Measurements from ENCODE around the gene SLC10A7.

SLC10A7 gene

DNA sequence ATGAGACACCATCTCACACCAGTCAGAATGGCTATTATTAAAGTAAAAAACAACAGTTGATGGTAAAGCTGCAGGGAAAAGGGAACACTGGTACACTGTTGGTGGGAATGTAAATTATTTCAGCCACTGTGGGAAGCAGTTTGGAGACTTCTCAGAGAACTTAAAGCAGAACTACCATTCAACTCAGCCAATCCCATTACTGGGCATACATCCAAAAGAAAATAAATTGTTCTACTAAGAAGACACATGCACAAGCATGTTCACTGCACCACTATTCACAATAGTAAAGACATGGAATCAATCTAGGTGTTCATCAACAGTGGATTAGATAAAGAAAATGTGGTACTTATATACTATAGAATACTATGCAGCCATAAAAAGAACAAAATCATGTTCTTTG is 172.4 kb downstream of the SLC10A7 start:
- H3K4me3 Mint-ChIP-seq: peak overlapping the region; percentile 76 to 82 (median 81)
- peaks cover 2% of the 10 kb centered on the region for H3K9me3 Mint-ChIP-seq
- H3K4me1 Mint-ChIP-seq: no peaks in the 10 kb centered on the region
- H3K27me3 Mint-ChIP-seq (ENCODE audit: low read depth): no peaks in the 10 kb centered on the region
- no peak overlapping the region for H3K27ac Mint-ChIP-seq
- TF ChIP-seq, protein P1, sequence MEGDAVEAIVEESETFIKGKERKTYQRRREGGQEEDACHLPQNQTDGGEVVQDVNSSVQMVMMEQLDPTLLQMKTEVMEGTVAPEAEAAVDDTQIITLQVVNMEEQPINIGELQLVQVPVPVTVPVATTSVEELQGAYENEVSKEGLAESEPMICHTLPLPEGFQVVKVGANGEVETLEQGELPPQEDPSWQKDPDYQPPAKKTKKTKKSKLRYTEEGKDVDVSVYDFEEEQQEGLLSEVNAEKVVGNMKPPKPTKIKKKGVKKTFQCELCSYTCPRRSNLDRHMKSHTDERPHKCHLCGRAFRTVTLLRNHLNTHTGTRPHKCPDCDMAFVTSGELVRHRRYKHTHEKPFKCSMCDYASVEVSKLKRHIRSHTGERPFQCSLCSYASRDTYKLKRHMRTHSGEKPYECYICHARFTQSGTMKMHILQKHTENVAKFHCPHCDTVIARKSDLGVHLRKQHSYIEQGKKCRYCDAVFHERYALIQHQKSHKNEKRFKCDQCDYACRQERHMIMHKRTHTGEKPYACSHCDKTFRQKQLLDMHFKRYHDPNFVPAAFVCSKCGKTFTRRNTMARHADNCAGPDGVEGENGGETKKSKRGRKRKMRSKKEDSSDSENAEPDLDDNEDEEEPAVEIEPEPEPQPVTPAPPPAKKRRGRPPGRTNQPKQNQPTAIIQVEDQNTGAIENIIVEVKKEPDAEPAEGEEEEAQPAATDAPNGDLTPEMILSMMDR (IDR thresholded peaks at IDR 0.05; ENCODE audit: unreplicated experiment in 3 of 3): no peak
- H3K36me3 Mint-ChIP-seq (ENCODE audit: low read depth): no peaks in the 10 kb centered on the region

- Mint-ChIP-seq H3K27me3 (ENCODE audit: low read depth) (no peaks in the 10 kb centered on the region), H3K27ac (no peak overlapping the region), H3K36me3 (ENCODE audit: low read depth) (no peaks in the 10 kb centered on the region), H3K9me3 (peaks cover 2% of the 10 kb centered on the region), H3K4me1 (no peaks in the 10 kb centered on the region), H3K4me3 (no peak overlapping the region)
- TF ChIP-seq, protein P1 (IDR thresholded peaks at IDR 0.05; ENCODE audit: unreplicated experiment in 3 of 3): no peak
These were observed 173.9 kb downstream of the SLC10A7 start for GRCh38 chr4:146347822-146348221.

GRCh38 chr4:146346276-146346675 is 175.5 kb downstream of the SLC10A7 start:
- Mint-ChIP-seq H3K27me3 (ENCODE audit: low read depth) (no peaks in the 10 kb centered on the region), H3K4me3 (no peak overlapping the region), H3K4me1 (no peaks in the 10 kb centered on the region), H3K36me3 (ENCODE audit: low read depth) (no peaks in the 10 kb centered on the region), H3K27ac (no peak overlapping the region), H3K9me3 (peaks cover 2% of the 10 kb centered on the region)
- TF ChIP-seq, protein P1 (IDR thresholded peaks at IDR 0.05; ENCODE audit: unreplicated experiment in 3 of 3): no peak

DNA sequence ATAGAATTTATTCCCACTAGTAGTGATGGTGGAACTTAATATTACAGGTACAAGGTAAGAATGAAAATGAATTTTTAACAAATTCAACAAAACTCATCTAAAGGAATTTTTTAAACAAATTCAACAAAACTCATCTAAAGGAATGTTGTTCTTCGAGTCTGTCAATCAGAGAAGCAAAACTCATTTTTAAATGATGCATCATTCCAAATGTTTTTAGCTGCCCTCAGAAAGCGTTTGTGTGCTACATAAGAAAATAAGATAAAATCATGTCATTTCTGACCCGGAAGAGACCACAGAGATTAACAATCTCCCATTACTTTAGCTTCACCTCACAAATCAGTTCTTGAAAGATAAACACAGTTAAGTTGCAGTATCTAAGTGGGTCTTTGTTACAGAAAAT is 178.0 kb downstream of the SLC10A7 start:
- H3K27ac Mint-ChIP-seq: no peak overlapping the region
- no peaks in the 10 kb centered on the region for H3K4me1 Mint-ChIP-seq
- no peak overlapping the region for H3K4me3 Mint-ChIP-seq
- TF ChIP-seq, protein P1 (IDR thresholded peaks at IDR 0.05; ENCODE audit: unreplicated experiment in 3 of 3): no peak
- H3K36me3 Mint-ChIP-seq (ENCODE audit: low read depth): no peaks in the 10 kb centered on the region
- no peaks in the 10 kb centered on the region for H3K27me3 Mint-ChIP-seq (ENCODE audit: low read depth)
- H3K9me3 Mint-ChIP-seq: no peaks in the 10 kb centered on the region

- Mint-ChIP-seq H3K27ac (no peak overlapping the region), H3K4me1 (no peaks in the 10 kb centered on the region), H3K4me3 (no peak overlapping the region), H3K36me3 (ENCODE audit: low read depth) (no peaks in the 10 kb centered on the region), H3K9me3 (no peaks in the 10 kb centered on the region), H3K27me3 (ENCODE audit: low read depth) (no peaks in the 10 kb centered on the region)
- TF ChIP-seq, protein P1 (IDR thresholded peaks at IDR 0.05; ENCODE audit: unreplicated experiment in 3 of 3): no peak
These were observed 178.5 kb downstream of the SLC10A7 start for GRCh38 chr4:146343199-146343598.

- Mint-ChIP-seq H3K27me3 (ENCODE audit: low read depth) (no peaks in the 10 kb centered on the region), H3K9me3 (no peaks in the 10 kb centered on the region), H3K4me3 (no peak overlapping the region), H3K4me1 (no peaks in the 10 kb centered on the region), H3K27ac (no peak overlapping the region), H3K36me3 (ENCODE audit: low read depth) (no peaks in the 10 kb centered on the region)
- TF ChIP-seq, protein P1 (IDR thresholded peaks at IDR 0.05; ENCODE audit: unreplicated experiment in 3 of 3): peak; percentile 64 to 77 (median 68)
These were observed 179.0 kb downstream of the SLC10A7 start for GRCh38 chr4:146342600-146343192.

Measured in nephron (organoid).